Memory B cell (primary cell): ENCODE results near the gene GTPBP4.
A peak's percentile ranks its signal among the peaks of the same experiment; 100 is the strongest.

ENCODE experiments used
- ATAC-seq: fragments of 150-1000 bp; cut with Tn5 transposase; 2 replicates; pipeline ENCODE4 v1.10.0; 2021; ENCODE audit warnings: low read depth, mild to moderate bottlenecking, moderate library complexity
- DNase-seq, 2 donors: peaks; one replicate each; pipeline ENCODE4 v3.0.0; 2022; ENCODE audit warnings: low spot score in 2 of 2
- H3K27ac Mint-ChIP-seq: one replicate; pipeline ENCODE4 v1.8.0; 2022; ENCODE audit warnings: mild to moderate bottlenecking, moderate library complexity, mixed read lengths
- H3K27me3 Mint-ChIP-seq: one replicate; pipeline ENCODE4 v1.8.0; 2022; ENCODE audit warnings: mixed read lengths
- H3K36me3 Mint-ChIP-seq: one replicate; pipeline ENCODE4 v1.8.0; 2022; ENCODE audit warnings: mild to moderate bottlenecking, mixed read lengths
- H3K4me1 Mint-ChIP-seq: one replicate; pipeline ENCODE4 v1.8.0; 2022; ENCODE audit warnings: mixed read lengths
- H3K4me3 Mint-ChIP-seq: one replicate; pipeline ENCODE4 v1.8.0; 2022; ENCODE audit warnings: mild to moderate bottlenecking, moderate library complexity, mixed read lengths
- H3K9me3 Mint-ChIP-seq: one replicate; pipeline ENCODE4 v1.8.0; 2022; ENCODE audit warnings: mixed read lengths

GTPBP4 gene

GRCh38 chr10:1011696-1012095 is 23.5 kb downstream of the GTPBP4 start:
- ATAC-seq (no peak), DNase-seq (no peak)
- no peak overlapping the region for H3K4me3 Mint-ChIP-seq
- peaks cover 2% of the 10 kb centered on the region for H3K4me1 Mint-ChIP-seq
- H3K36me3 Mint-ChIP-seq, result peaks cover 53% of the 10 kb centered on the region
- H3K27me3 Mint-ChIP-seq, result no peaks in the 10 kb centered on the region
- H3K9me3 Mint-ChIP-seq, result no peaks in the 10 kb centered on the region
- peak overlapping the region; percentile 35 for H3K27ac Mint-ChIP-seq

- ATAC-seq, result no peak
- H3K9me3 Mint-ChIP-seq, result no peaks in the 10 kb centered on the region
- H3K27me3 Mint-ChIP-seq, result no peaks in the 10 kb centered on the region
- H3K4me3 Mint-ChIP-seq, result no peak overlapping the region
- peaks cover 46% of the 10 kb centered on the region for H3K36me3 Mint-ChIP-seq
- DNase-seq, result no peak
- H3K4me1 Mint-ChIP-seq, result no peaks in the 10 kb centered on the region
- H3K27ac Mint-ChIP-seq, result no peak overlapping the region
These were observed 27.5 kb downstream of the GTPBP4 start for GRCh38 chr10:1015688-1016087.

- no peak overlapping the region for H3K27ac Mint-ChIP-seq
- no peaks in the 10 kb centered on the region for H3K27me3 Mint-ChIP-seq
- DNase-seq, result no peak
- no peak for ATAC-seq
- H3K9me3 Mint-ChIP-seq, result no peaks in the 10 kb centered on the region
- peaks cover 20% of the 10 kb centered on the region for H3K36me3 Mint-ChIP-seq
- no peak overlapping the region for H3K4me3 Mint-ChIP-seq
- H3K4me1 Mint-ChIP-seq, result no peaks in the 10 kb centered on the region
These were observed 31.1 kb downstream of the GTPBP4 start for GRCh38 chr10:1019362-1019761.

- ATAC-seq (no peak), DNase-seq (no peak)
- Mint-ChIP-seq H3K27ac (no peak overlapping the region), H3K9me3 (no peaks in the 10 kb centered on the region), H3K4me3 (no peak overlapping the region), H3K36me3 (peaks cover 19% of the 10 kb centered on the region), H3K27me3 (no peaks in the 10 kb centered on the region), H3K4me1 (no peaks in the 10 kb centered on the region)
These were observed 32.2 kb downstream of the GTPBP4 start for GRCh38 chr10:1020460-1020859.

- no peak for ATAC-seq
- no peak overlapping the region for H3K4me3 Mint-ChIP-seq
- no peaks in the 10 kb centered on the region for H3K4me1 Mint-ChIP-seq
- no peaks in the 10 kb centered on the region for H3K9me3 Mint-ChIP-seq
- no peaks in the 10 kb centered on the region for H3K27me3 Mint-ChIP-seq
- H3K27ac Mint-ChIP-seq, result no peak overlapping the region
- H3K36me3 Mint-ChIP-seq, result peaks cover 16% of the 10 kb centered on the region
- no peak for DNase-seq
These were observed 32.7 kb downstream of the GTPBP4 start for GRCh38 chr10:1020958-1021357.

- H3K4me1 Mint-ChIP-seq, result no peaks in the 10 kb centered on the region
- H3K4me3 Mint-ChIP-seq, result no peak overlapping the region
- peaks cover 8% of the 10 kb centered on the region for H3K36me3 Mint-ChIP-seq
- H3K27ac Mint-ChIP-seq, result no peak overlapping the region
- DNase-seq, result no peak
- H3K27me3 Mint-ChIP-seq, result no peaks in the 10 kb centered on the region
- H3K9me3 Mint-ChIP-seq, result no peaks in the 10 kb centered on the region
- ATAC-seq, result no peak
These were observed 34.2 kb downstream of the GTPBP4 start for GRCh38 chr10:1022413-1022812.

- peaks cover 4% of the 10 kb centered on the region for H3K36me3 Mint-ChIP-seq
- no peaks in the 10 kb centered on the region for H3K27me3 Mint-ChIP-seq
- H3K27ac Mint-ChIP-seq, result no peak overlapping the region
- H3K4me3 Mint-ChIP-seq, result no peak overlapping the region
- ATAC-seq (no peak), DNase-seq (no peak)
- H3K4me1 Mint-ChIP-seq, result no peaks in the 10 kb centered on the region
- H3K9me3 Mint-ChIP-seq, result no peaks in the 10 kb centered on the region
These were observed 35.9 kb downstream of the GTPBP4 start for GRCh38 chr10:1024103-1024502.

- Mint-ChIP-seq H3K27ac (no peak within 1 kb of the TSS), H3K27me3 (no peaks in the 10 kb centered on the region), H3K9me3 (no peaks in the 10 kb centered on the region), H3K4me3 (no peak within 1 kb of the TSS), H3K4me1 (no peaks in the 10 kb centered on the region), H3K36me3 (peaks cover 2% of the 10 kb centered on the region)
- ATAC-seq (no peak), DNase-seq (no peak)
These were observed 37.4 kb downstream of the GTPBP4 start, which contains the start of gene IDI2 for GRCh38 chr10:1025683-1026082. Gene IDI2, minus strand, starts transcription at chr10:1025859. Its CDS starts 1,136 bp downstream, at chr10:1024723.

- H3K9me3 Mint-ChIP-seq, result no peaks in the 10 kb centered on the region
- H3K36me3 Mint-ChIP-seq, result peaks cover 2% of the 10 kb centered on the region
- no peak overlapping the region for H3K4me3 Mint-ChIP-seq
- no peak for DNase-seq
- no peaks in the 10 kb centered on the region for H3K27me3 Mint-ChIP-seq
- H3K27ac Mint-ChIP-seq, result no peak overlapping the region
- H3K4me1 Mint-ChIP-seq, result no peaks in the 10 kb centered on the region
- ATAC-seq, result no peak
These were observed 38.3 kb downstream of the GTPBP4 start for GRCh38 chr10:1026578-1026977.

- Mint-ChIP-seq H3K36me3 (peaks cover 2% of the 10 kb centered on the region), H3K9me3 (no peaks in the 10 kb centered on the region), H3K4me3 (no peak overlapping the region), H3K27me3 (no peaks in the 10 kb centered on the region), H3K4me1 (no peaks in the 10 kb centered on the region), H3K27ac (no peak overlapping the region)
- no peak for DNase-seq
- ATAC-seq, result no peak
These were observed 41.6 kb downstream of the GTPBP4 start for GRCh38 chr10:1029838-1030237.

- Mint-ChIP-seq H3K27me3 (no peaks in the 10 kb centered on the region), H3K9me3 (no peaks in the 10 kb centered on the region), H3K27ac (no peak overlapping the region), H3K4me1 (peaks cover 8% of the 10 kb centered on the region), H3K36me3 (peaks cover 3% of the 10 kb centered on the region), H3K4me3 (no peak overlapping the region)
- DNase-seq, result no peak
- no peak for ATAC-seq
These were observed 45.4 kb downstream of the GTPBP4 start for GRCh38 chr10:1033601-1034000.

GRCh38 chr10:1034758-1035157 is 46.5 kb downstream of the GTPBP4 start:
- DNase-seq, result no peak
- Mint-ChIP-seq H3K4me1 (peaks cover 8% of the 10 kb centered on the region), H3K4me3 (no peak overlapping the region), H3K9me3 (no peaks in the 10 kb centered on the region), H3K27me3 (no peaks in the 10 kb centered on the region), H3K27ac (no peak overlapping the region), H3K36me3 (peaks cover 3% of the 10 kb centered on the region)
- ATAC-seq, result no peak

- H3K27ac Mint-ChIP-seq, result no peak overlapping the region
- no peak overlapping the region for H3K4me3 Mint-ChIP-seq
- no peaks in the 10 kb centered on the region for H3K27me3 Mint-ChIP-seq
- H3K4me1 Mint-ChIP-seq, result peaks cover 8% of the 10 kb centered on the region
- no peak for DNase-seq
- H3K36me3 Mint-ChIP-seq, result peaks cover 3% of the 10 kb centered on the region
- H3K9me3 Mint-ChIP-seq, result no peaks in the 10 kb centered on the region
- ATAC-seq, result no peak
These were observed 47.0 kb downstream of the GTPBP4 start for GRCh38 chr10:1035201-1035600.

- Mint-ChIP-seq H3K27me3 (no peaks in the 10 kb centered on the region), H3K4me1 (peaks cover 8% of the 10 kb centered on the region), H3K27ac (peak overlapping the region; percentile 88), H3K4me3 (peak overlapping the region; percentile 11), H3K36me3 (peaks cover 5% of the 10 kb centered on the region), H3K9me3 (no peaks in the 10 kb centered on the region)
- ATAC-seq, result peak; percentile 88
- DNase-seq, result peak in 1 of 2 donors; percentile 21
These were observed 48.1 kb downstream of the GTPBP4 start for GRCh38 chr10:1036341-1036791.

- H3K4me3 Mint-ChIP-seq, result no peak overlapping the region
- no peak for DNase-seq
- peaks cover 8% of the 10 kb centered on the region for H3K4me1 Mint-ChIP-seq
- no peak overlapping the region for H3K27ac Mint-ChIP-seq
- no peak for ATAC-seq
- no peaks in the 10 kb centered on the region for H3K9me3 Mint-ChIP-seq
- peaks cover 5% of the 10 kb centered on the region for H3K36me3 Mint-ChIP-seq
- H3K27me3 Mint-ChIP-seq, result no peaks in the 10 kb centered on the region
These were observed 48.9 kb downstream of the GTPBP4 start for GRCh38 chr10:1037098-1037497.
